HepG2 (cell line): ENCODE data around the gene SH3PXD2A. TPM values are rescaled to one million over a fixed set of nuclear protein-coding genes. Genes with fewer than 3 reads are reported as not detected.
A peak's percentile ranks its signal among the peaks of the same experiment; 100 is the strongest.

Experiments
- CHCHD3 ChIP-seq: sonication (generic); formaldehyde crosslinking; IDR thresholded peaks from 2 replicates; pipeline ENCODE4 v1.8.0; 2022; ENCODE audit warnings: mild to moderate bottlenecking, missing genetic modification reagents, moderate library complexity
- GABPA ChIP-seq, 2 experiments: IDR thresholded peaks; 2 replicates each; pipeline ENCODE4 v1.6.1; 2011 to 2016; ENCODE audit warnings: low read depth in 2 of 2, low read length in 1 of 2, missing biosample characterization in 1 of 2, missing genetic modification characterization in 1 of 2
- KLF13 ChIP-seq: sonication (generic); formaldehyde crosslinking; IDR thresholded peaks from 2 replicates; pipeline ENCODE4 v1.4.0; 2020; ENCODE audit warnings: mild to moderate bottlenecking, missing genetic modification reagents
- TARDBP ChIP-seq: sonication (generic); formaldehyde crosslinking; IDR thresholded peaks from 2 replicates; pipeline ENCODE4 v1.8.0; 2022; ENCODE audit warnings: mild to moderate bottlenecking, missing genetic modification reagents
- ZBTB38 ChIP-seq: sonication (generic); formaldehyde crosslinking; IDR thresholded peaks from 2 replicates; pipeline ENCODE4 v1.5.1; 2020; ENCODE audit warnings: mild to moderate bottlenecking, missing genetic modification reagents
- ZNF333 ChIP-seq: sonication (generic); formaldehyde crosslinking; IDR thresholded peaks from 2 replicates; pipeline ENCODE4 v1.4.0; 2020; ENCODE audit warnings: mild to moderate bottlenecking, missing genetic modification reagents, borderline replicate concordance
- ZNF414 ChIP-seq: sonication (generic); formaldehyde crosslinking; IDR thresholded peaks from 2 replicates; pipeline ENCODE4 v1.5.0; 2020; ENCODE audit warnings: missing genetic modification reagents
- polyA plus RNA-seq, 8 experiments: library from polyadenylated mRNA; depleted of rRNA in 3 of 8; stranded (reverse) in 7 of 8; unstranded in 1 of 8; fragments of >200 nt; fragmentation: Illumina TruSeq in 4 of 8; extraction: Trizol in 4 of 8; gene quantifications; 2 replicates each; pipeline versions ENCODE4 v1.2.1 to v1.2.3, GENCODE V29; 2011 to 2016; ENCODE audit warnings: low read depth in 4 of 8, missing spikeins in 1 of 8, mixed read lengths in 1 of 8; ENCODE audit not compliant: insufficient read depth in 1 of 8
- total RNA-seq, 5 experiments: library from RNA; depleted of rRNA; stranded (reverse); fragments of >200 nt; fragmentation: Illumina TruSeq; extraction: Trizol; gene quantifications; 2 replicates each; pipeline ENCODE4 v1.2.3, GENCODE V29; 2016; ENCODE audit warnings: low read depth in 1 of 5
- TF ChIP-seq, protein P1 (sequence below), 2 experiments: sonication (generic) in 1 of 2; formaldehyde crosslinking in 1 of 2; IDR thresholded peaks; 2 replicates each; pipeline versions ENCODE4 v1.4.0 to v1.6.1; 2018 to 2020; ENCODE audit warnings: missing genetic modification reagents in 2 of 2, borderline replicate concordance in 1 of 2, low read depth in 1 of 2, mild to moderate bottlenecking in 1 of 2, missing biosample characterization in 1 of 2
- TF ChIP-seq, protein P2 (sequence below): sonication (generic); formaldehyde crosslinking; conservative IDR thresholded peaks from 2 replicates; pipeline ENCODE4 v1.4.0; 2020; ENCODE audit warnings: missing genetic modification reagents

SH3PXD2A gene
- total and polyA plus RNA-seq, 2 of the 13 experiments (the other 11 are each of a cell fraction or from before 2014, with no cell fraction given): 11.1 to 11.3 TPM

DNA sequence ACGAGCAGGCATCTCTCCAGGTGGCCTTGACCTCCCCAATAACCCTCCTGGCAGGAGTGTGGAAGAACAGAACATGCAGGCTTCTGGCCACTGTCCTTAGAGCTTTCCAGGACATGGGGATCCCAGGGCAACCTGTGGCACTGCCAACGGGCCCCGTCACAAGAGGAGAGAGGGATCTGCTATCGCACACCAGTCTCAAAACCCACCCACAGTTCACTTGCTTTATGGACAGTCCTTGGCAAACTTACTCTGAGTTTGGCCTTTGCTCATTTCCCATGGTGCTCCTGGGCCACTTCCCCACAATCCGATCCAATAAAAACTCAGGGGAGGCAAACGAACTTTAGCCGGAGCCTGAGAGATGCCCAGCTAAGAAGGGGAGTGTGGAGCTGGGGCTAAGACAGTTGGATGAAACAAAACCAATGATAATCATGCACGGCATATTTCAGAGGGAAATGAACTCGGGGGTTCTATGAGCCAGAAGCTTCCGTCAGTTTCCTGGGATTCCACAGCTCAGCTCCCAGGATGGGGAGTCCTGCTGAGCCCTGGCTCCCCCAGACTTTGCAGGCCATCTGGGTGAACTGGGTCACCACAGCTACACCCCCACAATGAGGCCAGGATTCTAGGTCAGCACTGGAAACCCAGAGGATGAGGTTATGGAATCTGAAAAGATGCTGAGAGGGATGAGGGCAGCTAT lies 203.4 kb downstream of the SH3PXD2A start (continued):
- TF ChIP-seq, protein P1, sequence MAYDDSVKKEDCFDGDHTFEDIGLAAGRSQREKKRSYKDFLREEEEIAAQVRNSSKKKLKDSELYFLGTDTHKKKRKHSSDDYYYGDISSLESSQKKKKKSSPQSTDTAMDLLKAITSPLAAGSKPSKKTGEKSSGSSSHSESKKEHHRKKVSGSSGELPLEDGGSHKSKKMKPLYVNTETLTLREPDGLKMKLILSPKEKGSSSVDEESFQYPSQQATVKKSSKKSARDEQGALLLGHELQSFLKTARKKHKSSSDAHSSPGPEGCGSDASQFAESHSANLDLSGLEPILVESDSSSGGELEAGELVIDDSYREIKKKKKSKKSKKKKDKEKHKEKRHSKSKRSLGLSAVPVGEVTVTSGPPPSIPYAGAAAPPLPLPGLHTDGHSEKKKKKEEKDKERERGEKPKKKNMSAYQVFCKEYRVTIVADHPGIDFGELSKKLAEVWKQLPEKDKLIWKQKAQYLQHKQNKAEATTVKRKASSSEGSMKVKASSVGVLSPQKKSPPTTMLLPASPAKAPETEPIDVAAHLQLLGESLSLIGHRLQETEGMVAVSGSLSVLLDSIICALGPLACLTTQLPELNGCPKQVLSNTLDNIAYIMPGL (CRISPR knock-in tag; IDR thresholded peaks at IDR 0.05; ENCODE audit: borderline replicate concordance in 1 of 2, low read depth in 1 of 2): 0 out of 4 replicates have a peak, but pooled peaks of 1 of the 2 experiments have one; percentile 14
- TF ChIP-seq TARDBP: no peak
- TF ChIP-seq CHCHD3 (CRISPR knock-in tag): no peak
- no peak for TF ChIP-seq KLF13 (CRISPR knock-in tag)
- TF ChIP-seq ZNF333 (CRISPR knock-in tag): no peak
- TF ChIP-seq, protein P2, sequence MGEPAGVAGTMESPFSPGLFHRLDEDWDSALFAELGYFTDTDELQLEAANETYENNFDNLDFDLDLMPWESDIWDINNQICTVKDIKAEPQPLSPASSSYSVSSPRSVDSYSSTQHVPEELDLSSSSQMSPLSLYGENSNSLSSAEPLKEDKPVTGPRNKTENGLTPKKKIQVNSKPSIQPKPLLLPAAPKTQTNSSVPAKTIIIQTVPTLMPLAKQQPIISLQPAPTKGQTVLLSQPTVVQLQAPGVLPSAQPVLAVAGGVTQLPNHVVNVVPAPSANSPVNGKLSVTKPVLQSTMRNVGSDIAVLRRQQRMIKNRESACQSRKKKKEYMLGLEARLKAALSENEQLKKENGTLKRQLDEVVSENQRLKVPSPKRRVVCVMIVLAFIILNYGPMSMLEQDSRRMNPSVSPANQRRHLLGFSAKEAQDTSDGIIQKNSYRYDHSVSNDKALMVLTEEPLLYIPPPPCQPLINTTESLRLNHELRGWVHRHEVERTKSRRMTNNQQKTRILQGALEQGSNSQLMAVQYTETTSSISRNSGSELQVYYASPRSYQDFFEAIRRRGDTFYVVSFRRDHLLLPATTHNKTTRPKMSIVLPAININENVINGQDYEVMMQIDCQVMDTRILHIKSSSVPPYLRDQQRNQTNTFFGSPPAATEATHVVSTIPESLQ (CRISPR knock-in tag): no peak
- TF ChIP-seq ZBTB38: no peak
- no peak for TF ChIP-seq ZNF414
- TF ChIP-seq GABPA (IDR thresholded peaks at IDR 0.05; ENCODE audit: low read depth, low read length): no peak
- no peak for TF ChIP-seq GABPA (CRISPR knock-in tag; IDR thresholded peaks at IDR 0.05; ENCODE audit: low read depth)
- TF ChIP-seq, all 625 proteins: peak for 23
